HepG2 (cell line): ENCODE measurements around the gene DSN1. TPM values are rescaled to one million over a fixed set of nuclear protein-coding genes. Genes with fewer than 3 reads are reported as not detected.

ENCODE experiments used
- ATAD3A ChIP-seq: sonication (generic); formaldehyde crosslinking; IDR thresholded peaks from 2 replicates; pipeline ENCODE4 v1.4.0; 2020; ENCODE audit warnings: missing genetic modification reagents
- EED ChIP-seq: sonication (generic); formaldehyde crosslinking; IDR thresholded peaks from 2 replicates; pipeline ENCODE4 v1.5.0; 2020; ENCODE audit warnings: mild to moderate bottlenecking, missing genetic modification reagents
- ERF ChIP-seq: IDR thresholded peaks from 2 replicates; pipeline ENCODE4 v1.6.1; 2018; ENCODE audit warnings: missing biosample characterization, missing genetic modification reagents
- HCFC1 ChIP-seq: fragments of 150-350 bp; IDR thresholded peaks from 2 replicates; pipeline ENCODE4 v1.6.1; 2014; ENCODE audit warnings: low read depth, low read length
- REPIN1 ChIP-seq: sonication (generic); formaldehyde crosslinking; IDR thresholded peaks from 2 replicates; pipeline ENCODE4 v1.8.0; 2022; ENCODE audit warnings: missing genetic modification reagents, low read depth, mild to moderate bottlenecking, borderline replicate concordance
- REXO4 ChIP-seq: sonication (generic); formaldehyde crosslinking; IDR thresholded peaks from 2 replicates; pipeline ENCODE4 v1.8.0; 2022; ENCODE audit warnings: missing genetic modification reagents, mild to moderate bottlenecking, borderline replicate concordance
- SCMH1 ChIP-seq: sonication (generic); formaldehyde crosslinking; IDR thresholded peaks from 2 replicates; pipeline ENCODE4 v1.9.0; 2021; ENCODE audit warnings: missing genetic modification reagents, mild to moderate bottlenecking, borderline replicate concordance
- TBX2 ChIP-seq: sonication (generic); formaldehyde crosslinking; IDR thresholded peaks from 2 replicates; pipeline ENCODE4 v1.5.0; 2020; ENCODE audit warnings: missing genetic modification reagents, mild to moderate bottlenecking, borderline replicate concordance
- ZEB1 ChIP-seq: IDR thresholded peaks from 2 replicates; pipeline ENCODE4 v1.6.1; 2012; ENCODE audit warnings: mild to moderate bottlenecking, low read depth, inconsistent platforms; ENCODE audit not compliant: insufficient replicate concordance
- ZMYM4 ChIP-seq: sonication (generic); formaldehyde crosslinking; IDR thresholded peaks from 2 replicates; pipeline ENCODE4 v1.8.1; 2023; ENCODE audit warnings: mild to moderate bottlenecking, missing genetic modification reagents
- ZNF274 ChIP-seq: sonication (generic); formaldehyde crosslinking; IDR thresholded peaks from 2 replicates; pipeline ENCODE4 v1.5.1; 2020; ENCODE audit warnings: mild to moderate bottlenecking, missing genetic modification reagents
- ZNF570 ChIP-seq: sonication (generic); formaldehyde crosslinking; IDR thresholded peaks from 2 replicates; pipeline ENCODE4 v1.4.0; 2020; ENCODE audit warnings: mild to moderate bottlenecking, missing genetic modification reagents, borderline replicate concordance
- ZNF792 ChIP-seq: IDR thresholded peaks from 2 replicates; pipeline ENCODE4 v1.6.1; 2016
- ZSCAN21 ChIP-seq: sonication (generic); formaldehyde crosslinking; IDR thresholded peaks from 2 replicates; pipeline ENCODE4 v1.8.0; 2022; ENCODE audit warnings: mild to moderate bottlenecking, missing genetic modification reagents, moderate library complexity, borderline replicate concordance
- polyA plus RNA-seq, 8 experiments: library from polyadenylated mRNA; depleted of rRNA in 3 of 8; stranded (reverse) in 7 of 8; unstranded in 1 of 8; fragments of >200 nt; fragmentation: Illumina TruSeq in 4 of 8; extraction: Trizol in 4 of 8; gene quantifications; 2 replicates each; pipeline versions ENCODE4 v1.2.1 to v1.2.3, GENCODE V29; 2011 to 2016; ENCODE audit warnings: low read depth in 4 of 8, missing spikeins in 1 of 8, mixed read lengths in 1 of 8; ENCODE audit not compliant: insufficient read depth in 1 of 8
- total RNA-seq, 5 experiments: library from RNA; depleted of rRNA; stranded (reverse); fragments of >200 nt; fragmentation: Illumina TruSeq; extraction: Trizol; gene quantifications; 2 replicates each; pipeline ENCODE4 v1.2.3, GENCODE V29; 2016; ENCODE audit warnings: low read depth in 1 of 5
- TF ChIP-seq, protein P1 (sequence below): sonication (generic); formaldehyde crosslinking; IDR thresholded peaks from 2 replicates; pipeline ENCODE4 v1.9.0; 2021; ENCODE audit warnings: missing genetic modification reagents, borderline replicate concordance
- TF ChIP-seq, protein P2 (sequence below): sonication (generic); formaldehyde crosslinking; IDR thresholded peaks from 2 replicates; pipeline ENCODE4 v1.5.0; 2020; ENCODE audit warnings: missing genetic modification reagents
- TF ChIP-seq, protein P3 (sequence below): sonication (generic); formaldehyde crosslinking; IDR thresholded peaks from 2 replicates; pipeline ENCODE4 v1.4.0; 2020; ENCODE audit warnings: missing genetic modification reagents
- TF ChIP-seq, protein P4 (sequence below): sonication (generic); formaldehyde crosslinking; IDR thresholded peaks from 2 replicates; pipeline ENCODE4 v1.9.0; 2021; ENCODE audit warnings: missing genetic modification reagents, mild to moderate bottlenecking, borderline replicate concordance

Gene DSN1
- total and polyA plus RNA-seq, 2 of the 13 experiments (the other 11 are each of a cell fraction or from before 2014, with no cell fraction given): 18.7 to 53.7 TPM

DNA sequence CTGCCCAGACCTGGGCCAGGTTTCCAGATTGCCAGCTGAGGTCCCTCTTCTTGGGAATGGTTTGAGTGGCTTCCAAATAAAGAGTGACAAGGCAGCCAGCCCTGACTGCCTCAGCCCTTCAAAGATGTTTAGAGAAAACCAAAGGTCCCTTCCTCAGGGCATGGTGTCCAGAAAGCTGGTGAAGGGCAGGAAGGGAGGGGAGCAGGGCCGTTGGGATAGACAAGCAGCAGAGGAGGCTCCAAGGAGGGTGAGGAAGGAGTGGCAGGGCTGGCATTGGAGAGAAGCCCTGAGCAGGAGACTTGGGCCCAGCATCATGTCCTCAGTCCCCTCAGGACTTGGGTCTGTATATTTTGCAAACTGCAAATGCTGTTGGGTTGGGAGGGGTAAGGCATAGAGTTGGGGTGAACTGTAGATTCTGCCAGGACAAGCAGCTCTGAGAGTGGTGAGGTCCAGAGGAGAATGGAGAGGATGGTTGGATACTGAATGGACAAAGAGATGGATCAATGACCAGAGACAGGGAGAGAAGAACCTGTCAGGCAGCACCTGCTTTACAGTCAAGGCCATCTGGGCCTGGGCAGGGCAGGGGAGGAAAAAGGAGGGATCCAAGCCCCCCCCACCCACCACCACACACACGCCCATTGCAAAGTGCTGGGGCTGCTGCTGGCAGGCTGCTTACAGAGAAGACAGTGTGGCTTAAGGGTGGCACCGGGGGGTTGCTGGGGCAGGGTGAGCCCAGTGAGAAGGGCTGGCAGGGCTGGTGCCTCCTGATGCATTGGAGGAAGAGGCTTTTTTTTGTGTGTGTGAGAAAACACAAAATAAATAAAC lies 5.5 kb upstream of the DSN1 start (continued):
- TF ChIP-seq, protein P1, sequence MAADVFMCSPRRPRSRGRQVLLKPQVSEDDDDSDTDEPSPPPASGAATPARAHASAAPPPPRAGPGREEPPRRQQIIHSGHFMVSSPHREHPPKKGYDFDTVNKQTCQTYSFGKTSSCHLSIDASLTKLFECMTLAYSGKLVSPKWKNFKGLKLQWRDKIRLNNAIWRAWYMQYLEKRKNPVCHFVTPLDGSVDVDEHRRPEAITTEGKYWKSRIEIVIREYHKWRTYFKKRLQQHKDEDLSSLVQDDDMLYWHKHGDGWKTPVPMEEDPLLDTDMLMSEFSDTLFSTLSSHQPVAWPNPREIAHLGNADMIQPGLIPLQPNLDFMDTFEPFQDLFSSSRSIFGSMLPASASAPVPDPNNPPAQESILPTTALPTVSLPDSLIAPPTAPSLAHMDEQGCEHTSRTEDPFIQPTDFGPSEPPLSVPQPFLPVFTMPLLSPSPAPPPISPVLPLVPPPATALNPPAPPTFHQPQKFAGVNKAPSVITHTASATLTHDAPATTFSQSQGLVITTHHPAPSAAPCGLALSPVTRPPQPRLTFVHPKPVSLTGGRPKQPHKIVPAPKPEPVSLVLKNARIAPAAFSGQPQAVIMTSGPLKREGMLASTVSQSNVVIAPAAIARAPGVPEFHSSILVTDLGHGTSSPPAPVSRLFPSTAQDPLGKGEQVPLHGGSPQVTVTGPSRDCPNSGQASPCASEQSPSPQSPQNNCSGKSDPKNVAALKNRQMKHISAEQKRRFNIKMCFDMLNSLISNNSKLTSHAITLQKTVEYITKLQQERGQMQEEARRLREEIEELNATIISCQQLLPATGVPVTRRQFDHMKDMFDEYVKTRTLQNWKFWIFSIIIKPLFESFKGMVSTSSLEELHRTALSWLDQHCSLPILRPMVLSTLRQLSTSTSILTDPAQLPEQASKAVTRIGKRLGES (CRISPR knock-in tag): no peak
- TF ChIP-seq ZNF792 (CRISPR knock-in tag): no peak
- no peak for TF ChIP-seq HCFC1
- TF ChIP-seq ERF (CRISPR knock-in tag): 0 out of 2 replicates have a peak, but pooled peaks have one; percentile 11
- no peak for TF ChIP-seq SCMH1 (CRISPR knock-in tag)
- TF ChIP-seq, protein P2, sequence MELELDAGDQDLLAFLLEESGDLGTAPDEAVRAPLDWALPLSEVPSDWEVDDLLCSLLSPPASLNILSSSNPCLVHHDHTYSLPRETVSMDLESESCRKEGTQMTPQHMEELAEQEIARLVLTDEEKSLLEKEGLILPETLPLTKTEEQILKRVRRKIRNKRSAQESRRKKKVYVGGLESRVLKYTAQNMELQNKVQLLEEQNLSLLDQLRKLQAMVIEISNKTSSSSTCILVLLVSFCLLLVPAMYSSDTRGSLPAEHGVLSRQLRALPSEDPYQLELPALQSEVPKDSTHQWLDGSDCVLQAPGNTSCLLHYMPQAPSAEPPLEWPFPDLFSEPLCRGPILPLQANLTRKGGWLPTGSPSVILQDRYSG (CRISPR knock-in tag): no peak
- TF ChIP-seq REPIN1 (CRISPR knock-in tag): no peak
- TF ChIP-seq ZNF274 (CRISPR knock-in tag): peak; percentile 79; the same call in 1 of the 2 replicates
- peak; percentile 71; the same call in 1 of the 2 replicates for TF ChIP-seq EED (CRISPR knock-in tag)
- TF ChIP-seq, protein P3, sequence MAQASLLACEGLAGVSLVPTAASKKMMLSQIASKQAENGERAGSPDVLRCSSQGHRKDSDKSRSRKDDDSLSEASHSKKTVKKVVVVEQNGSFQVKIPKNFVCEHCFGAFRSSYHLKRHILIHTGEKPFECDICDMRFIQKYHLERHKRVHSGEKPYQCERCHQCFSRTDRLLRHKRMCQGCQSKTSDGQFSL: peak; percentile 79; the same call in 1 of the 2 replicates
- no peak for TF ChIP-seq ZSCAN21 (CRISPR knock-in tag)
- no peak for TF ChIP-seq ZMYM4
- TF ChIP-seq TBX2 (CRISPR knock-in tag): peak; percentile 44; the same call in 1 of the 2 replicates
- TF ChIP-seq, protein P4, sequence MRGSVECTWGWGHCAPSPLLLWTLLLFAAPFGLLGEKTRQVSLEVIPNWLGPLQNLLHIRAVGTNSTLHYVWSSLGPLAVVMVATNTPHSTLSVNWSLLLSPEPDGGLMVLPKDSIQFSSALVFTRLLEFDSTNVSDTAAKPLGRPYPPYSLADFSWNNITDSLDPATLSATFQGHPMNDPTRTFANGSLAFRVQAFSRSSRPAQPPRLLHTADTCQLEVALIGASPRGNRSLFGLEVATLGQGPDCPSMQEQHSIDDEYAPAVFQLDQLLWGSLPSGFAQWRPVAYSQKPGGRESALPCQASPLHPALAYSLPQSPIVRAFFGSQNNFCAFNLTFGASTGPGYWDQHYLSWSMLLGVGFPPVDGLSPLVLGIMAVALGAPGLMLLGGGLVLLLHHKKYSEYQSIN (CRISPR knock-in tag): no peak
- TF ChIP-seq ATAD3A (CRISPR knock-in tag): no peak
- no peak for TF ChIP-seq ZEB1
- no peak for TF ChIP-seq REXO4 (CRISPR knock-in tag)
- TF ChIP-seq ZNF570 (CRISPR knock-in tag): no peak
